ENCODE data around the gene RHAG.

DNA sequence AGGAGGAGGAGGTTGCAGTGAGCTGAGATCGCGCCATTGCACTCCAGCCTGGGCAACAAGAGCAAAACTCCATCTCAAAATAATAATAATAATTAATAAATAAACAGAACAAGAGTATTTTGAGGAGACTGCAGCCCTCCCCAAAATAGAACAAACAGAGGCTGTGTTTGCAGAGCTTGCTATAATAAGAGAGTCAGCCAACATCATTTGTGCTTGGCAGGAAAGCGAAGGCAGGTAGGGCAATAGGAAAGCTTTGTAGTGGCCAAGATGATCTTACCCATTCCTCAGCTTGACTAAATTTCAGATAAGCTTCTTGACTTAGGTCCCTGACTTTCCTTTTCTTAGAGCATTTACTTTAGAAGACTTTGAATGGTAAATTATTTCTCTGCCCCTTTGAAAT, 79.5 kb downstream of the RHAG start:
- TF ChIP-seq, protein P1, sequence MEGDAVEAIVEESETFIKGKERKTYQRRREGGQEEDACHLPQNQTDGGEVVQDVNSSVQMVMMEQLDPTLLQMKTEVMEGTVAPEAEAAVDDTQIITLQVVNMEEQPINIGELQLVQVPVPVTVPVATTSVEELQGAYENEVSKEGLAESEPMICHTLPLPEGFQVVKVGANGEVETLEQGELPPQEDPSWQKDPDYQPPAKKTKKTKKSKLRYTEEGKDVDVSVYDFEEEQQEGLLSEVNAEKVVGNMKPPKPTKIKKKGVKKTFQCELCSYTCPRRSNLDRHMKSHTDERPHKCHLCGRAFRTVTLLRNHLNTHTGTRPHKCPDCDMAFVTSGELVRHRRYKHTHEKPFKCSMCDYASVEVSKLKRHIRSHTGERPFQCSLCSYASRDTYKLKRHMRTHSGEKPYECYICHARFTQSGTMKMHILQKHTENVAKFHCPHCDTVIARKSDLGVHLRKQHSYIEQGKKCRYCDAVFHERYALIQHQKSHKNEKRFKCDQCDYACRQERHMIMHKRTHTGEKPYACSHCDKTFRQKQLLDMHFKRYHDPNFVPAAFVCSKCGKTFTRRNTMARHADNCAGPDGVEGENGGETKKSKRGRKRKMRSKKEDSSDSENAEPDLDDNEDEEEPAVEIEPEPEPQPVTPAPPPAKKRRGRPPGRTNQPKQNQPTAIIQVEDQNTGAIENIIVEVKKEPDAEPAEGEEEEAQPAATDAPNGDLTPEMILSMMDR (IDR thresholded peaks at IDR 0.05) = no peak
- TF ChIP-seq POLR2A (IDR thresholded peaks at IDR 0.05) = no peak
